Right ventricle myocardium inferior (tissue), 1 donor: ENCODE measurements around the gene SLC1A7. TPM values are rescaled to one million over a fixed set of nuclear protein-coding genes. Genes with fewer than 3 reads are reported as not detected.

Source experiments
- ATAC-seq: fragments of 200-7000 bp; cut with Tn5 transposase; one replicate; pipeline ENCODE4 v1.9.1; 2020; ENCODE audit warnings: mild to moderate bottlenecking, moderate library complexity
- DNase-seq: peaks from one replicate; pipeline ENCODE4 v3.0.0; 2021; ENCODE audit errors: missing footprints
- intact Hi-C: fragments of 100-400 bp; cut with DNase I; formaldehyde crosslinking; loops from one replicate; pipeline ENCODE4 v1.11.0; 2022
- total RNA-seq: library from RNA; stranded (reverse); fragmentation: NEBNext Ultra II Directional; extraction: Animal tissue kit (Norgen Biotek cat#: 25700); gene quantifications from one replicate; pipeline ENCODE4 v1.2.1, GENCODE V29; 2021
- donor health status: DM: no; HTN: yes; CAD: no; lungs with severe emphysema.

SLC1A7 gene
- total RNA-seq, 1 donor from 2014 or later: not detected

DNA sequence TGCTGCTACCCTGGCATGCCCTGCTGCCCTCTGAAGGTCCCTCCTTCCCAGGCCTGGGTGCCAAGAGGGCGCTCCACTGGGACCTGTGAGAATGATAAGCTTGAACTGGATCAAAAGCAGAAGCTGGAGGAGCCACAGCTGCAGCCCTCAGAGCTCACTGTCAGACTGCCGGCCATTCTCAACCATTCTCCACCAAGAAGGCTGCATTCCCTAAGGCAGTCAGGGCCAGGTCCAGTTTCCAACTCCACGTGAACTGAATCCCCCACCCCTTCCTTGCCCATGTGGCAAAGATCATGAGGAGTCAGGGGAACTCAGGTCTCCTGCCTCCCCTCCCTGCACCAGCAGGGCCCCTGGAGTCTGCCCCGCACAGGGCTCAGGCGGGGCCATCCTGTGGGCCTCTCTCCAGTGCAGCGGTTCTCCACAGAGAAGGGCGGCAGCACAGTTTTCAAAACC, 19.5 kb downstream of the SLC1A7 start:
- ATAC-seq (peak; percentile 9), DNase-seq (no peak)
- intact Hi-C loops: no loop called here

DNA sequence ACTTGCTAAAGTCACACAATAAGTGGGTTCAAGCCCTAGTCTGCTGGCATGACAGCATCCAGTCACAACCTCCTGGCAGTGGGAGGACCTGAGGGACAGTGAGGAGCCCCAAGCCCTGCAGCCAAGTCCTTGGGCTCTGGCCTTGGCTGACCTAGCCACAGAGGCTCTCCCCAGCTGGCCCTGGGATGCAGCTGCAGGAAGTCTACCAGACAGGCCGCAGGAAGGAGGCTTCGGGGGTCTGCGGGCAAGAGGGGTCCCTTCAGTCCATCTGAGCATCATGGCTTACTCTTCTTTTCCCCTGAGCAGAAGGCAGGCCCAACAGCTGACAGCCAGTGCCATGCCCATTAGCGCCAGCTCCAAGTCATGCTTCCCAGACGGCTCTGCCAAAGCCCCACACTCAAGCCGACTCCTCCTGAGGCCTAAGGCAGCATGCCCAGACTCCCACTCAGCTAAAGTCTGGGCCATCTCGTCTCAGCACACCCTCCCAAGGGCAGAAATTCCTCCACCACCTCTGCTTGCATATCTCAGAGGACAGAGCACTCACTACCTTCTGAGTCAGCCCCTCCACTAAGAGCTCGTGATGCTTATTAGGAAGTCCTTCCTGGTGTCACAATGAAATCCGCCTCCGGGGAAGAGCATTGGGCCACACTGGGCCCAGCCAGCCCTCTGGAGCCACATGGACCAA, 20.1 kb downstream of the SLC1A7 start:
- DNase-seq (no peak), ATAC-seq (peak; percentile 68)
- intact Hi-C loops: no loop called here

DNA sequence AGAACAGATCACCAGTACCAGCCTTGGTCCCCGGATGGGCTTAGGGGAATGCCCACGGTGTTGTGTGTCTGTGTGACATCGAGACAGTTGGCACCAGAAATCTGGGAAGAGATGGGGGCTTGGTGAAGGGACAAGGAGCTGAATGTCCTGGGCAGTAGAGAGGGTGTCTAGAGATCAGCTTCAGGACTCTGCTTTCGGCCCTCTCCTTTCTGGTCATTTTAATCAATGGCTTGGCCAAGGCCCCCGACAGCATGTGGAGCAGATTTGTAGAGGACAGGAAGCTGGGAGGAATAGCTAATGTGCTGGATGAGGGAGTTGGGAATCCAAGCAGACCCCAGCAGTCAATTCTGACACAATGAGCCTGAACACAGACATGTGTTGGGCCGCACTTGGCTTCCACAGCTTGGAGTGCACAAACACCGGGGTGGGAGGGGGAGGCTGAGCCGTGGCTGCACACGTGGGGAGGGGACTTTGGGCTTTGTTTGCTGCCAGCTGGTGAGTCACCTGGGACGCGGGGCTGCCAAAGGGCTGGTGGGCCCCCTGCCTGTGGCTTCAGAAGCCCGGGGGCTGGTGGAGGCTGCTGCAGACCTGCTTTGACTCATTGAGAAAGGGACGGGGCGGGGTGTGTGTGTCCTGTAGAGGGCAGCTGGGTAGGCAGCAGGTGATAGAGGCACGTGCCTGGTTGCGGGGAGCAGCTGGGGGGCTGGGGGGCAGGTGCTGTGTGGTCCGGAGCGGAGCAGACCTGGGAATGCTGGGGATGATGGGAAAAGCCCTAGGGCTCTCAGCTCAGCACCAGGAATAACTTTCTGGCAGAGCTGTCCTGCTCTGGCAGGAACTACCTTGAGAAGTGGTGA, 20.9 kb downstream of the SLC1A7 start:
- intact Hi-C loops: no loop called here
- DNase-seq (no peak), ATAC-seq (peak; percentile 40)

DNA sequence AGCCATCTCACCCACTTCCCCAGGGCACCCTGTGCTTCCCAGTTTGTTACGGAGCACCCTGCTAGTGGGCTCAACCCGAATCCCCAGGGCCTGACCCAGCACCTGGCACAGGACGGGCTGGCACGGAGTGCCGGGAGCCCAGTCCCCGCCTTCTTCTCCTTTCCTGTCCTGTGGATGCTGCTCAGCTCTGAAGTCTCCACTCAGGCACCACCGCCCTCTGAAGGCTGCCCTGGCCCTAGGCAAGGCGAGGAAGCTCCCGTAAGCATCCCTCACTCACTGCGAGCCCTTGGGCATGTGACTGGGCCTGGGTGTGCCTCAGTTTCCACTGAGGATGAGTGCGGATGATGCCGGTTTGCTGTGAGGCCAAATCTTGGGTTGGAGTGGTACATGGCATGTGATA, 21.8 kb downstream of the SLC1A7 start:
- intact Hi-C loops: no loop called here
- no peak for DNase-seq
- no peak for ATAC-seq

DNA sequence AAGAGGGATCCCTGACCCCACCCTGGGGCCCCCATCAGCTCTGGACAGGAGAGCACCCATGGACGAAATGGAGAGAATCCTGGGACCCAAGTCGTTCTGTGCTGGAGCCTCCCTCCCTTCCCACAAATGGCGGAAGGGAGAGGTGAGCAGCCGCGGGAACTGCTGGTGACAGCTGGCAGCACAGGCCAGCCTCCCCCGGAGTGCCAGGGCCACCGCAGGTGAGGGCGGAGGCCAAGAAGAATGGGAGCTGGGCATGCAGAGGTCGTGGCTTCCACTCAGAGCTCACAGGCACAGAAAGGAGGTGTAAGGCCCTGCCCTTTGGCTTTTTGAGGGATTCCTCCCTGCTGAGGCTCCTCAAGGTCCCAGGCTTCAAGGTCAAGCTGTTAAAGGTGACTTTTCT, 24.6 kb downstream of the SLC1A7 start:
- ATAC-seq (no peak), DNase-seq (no peak)
- intact Hi-C loops: no loop called here

DNA sequence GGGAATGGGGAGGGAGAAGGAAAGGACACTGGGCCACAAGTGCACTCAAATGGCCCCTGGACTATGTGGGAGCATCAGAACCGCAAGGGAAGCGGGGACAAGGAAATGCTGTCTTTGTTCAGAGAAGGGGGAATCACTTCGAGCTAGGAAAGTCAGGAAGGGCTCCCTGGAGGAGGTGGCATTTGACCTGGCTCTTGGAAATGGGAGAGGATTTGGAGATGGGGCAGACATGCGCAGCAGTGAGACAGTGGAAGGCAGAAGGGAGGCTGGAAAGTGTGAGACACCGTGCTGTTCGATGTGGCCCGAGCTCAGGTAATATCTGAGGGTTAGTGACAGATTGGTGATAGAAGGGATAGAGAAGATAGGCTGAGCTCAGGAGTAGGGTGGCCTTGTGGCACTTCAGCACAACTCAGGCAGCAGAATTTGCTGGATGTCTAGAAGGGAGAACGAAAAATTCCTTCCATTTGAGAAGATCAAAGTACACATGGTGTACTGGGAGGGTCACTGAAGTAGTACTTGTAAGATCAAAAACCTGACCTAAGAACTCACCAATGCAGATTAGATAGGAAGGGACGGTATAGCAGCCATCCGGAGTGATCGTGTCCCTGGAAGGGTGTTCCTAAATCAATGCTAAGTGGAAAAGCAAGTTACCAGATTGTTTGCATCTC, 25.4 kb downstream of the SLC1A7 start:
- intact Hi-C loops: no loop called here
- no peak for ATAC-seq
- no peak for DNase-seq

DNA sequence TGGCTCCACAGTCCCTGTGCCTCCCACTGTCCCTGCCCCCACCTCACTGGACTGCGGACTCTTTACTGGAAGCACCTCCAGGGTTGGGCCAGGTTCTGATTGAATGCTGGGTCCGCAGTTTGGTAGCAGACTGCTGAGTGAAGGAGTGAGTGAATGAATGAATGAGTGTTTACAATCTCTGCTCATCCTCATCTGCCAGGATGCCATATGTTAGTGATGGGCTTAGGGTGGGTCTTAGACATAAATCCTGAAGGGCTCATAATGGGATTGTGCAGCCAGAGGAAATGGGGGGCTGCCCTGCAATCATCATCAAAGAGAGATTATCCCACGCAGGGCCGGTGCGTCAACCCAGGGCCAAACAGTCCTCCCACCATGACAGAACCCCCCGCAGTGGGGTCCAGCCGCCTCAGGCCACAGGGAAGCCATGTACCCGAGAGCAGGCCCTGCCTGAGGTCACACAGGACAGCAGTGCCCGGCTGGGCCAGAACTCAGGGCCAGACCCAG, 26.1 kb downstream of the SLC1A7 start:
- ATAC-seq (no peak), DNase-seq (no peak)
- intact Hi-C loops: no loop called here

DNA sequence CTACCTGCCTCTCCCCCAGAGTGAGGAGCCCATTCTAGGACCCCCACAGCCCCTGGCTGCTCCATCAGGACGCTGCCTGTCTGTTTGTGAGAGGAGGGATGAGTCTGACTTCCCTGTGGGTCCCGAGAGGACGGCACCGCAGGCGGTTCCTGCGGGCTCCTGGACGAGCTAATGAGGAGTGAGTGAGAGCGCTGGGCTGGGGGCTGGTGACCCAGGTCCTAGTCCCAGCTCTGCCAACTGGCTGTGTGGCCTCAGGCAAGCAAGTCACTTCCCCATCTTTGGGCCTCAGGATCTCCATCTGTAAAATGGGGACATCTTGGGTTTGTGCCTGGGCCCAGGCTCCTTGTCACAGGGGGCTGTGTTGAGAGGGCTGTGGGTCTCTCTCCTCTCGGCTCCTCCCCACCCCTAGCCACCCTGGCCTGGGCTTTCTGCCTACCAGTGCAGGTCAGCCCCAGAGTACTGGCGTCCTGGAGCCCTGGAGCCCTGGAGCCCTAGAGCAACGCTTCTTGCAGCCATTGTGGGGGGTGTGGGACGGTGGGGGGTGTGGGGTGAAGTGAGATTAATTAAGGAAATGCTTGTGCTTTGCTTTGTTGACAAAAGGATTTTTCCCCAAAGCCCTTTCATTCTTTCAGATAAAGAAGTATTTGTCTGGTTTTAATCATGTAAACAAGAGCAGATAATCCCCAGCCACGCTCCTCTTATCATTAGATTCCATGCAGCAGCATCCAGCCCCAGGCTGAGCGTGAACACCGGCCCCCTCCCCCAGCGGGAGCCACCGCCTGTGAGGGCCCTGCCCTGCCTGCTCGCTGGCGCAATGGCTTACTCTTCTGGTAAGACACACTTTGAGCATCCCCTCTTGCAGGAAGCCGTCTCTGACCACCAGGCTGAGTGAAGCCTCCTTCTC, 26.8 kb downstream of the SLC1A7 start:
- DNase-seq (no peak), ATAC-seq (no peak)
- intact Hi-C loops: no loop called here

DNA sequence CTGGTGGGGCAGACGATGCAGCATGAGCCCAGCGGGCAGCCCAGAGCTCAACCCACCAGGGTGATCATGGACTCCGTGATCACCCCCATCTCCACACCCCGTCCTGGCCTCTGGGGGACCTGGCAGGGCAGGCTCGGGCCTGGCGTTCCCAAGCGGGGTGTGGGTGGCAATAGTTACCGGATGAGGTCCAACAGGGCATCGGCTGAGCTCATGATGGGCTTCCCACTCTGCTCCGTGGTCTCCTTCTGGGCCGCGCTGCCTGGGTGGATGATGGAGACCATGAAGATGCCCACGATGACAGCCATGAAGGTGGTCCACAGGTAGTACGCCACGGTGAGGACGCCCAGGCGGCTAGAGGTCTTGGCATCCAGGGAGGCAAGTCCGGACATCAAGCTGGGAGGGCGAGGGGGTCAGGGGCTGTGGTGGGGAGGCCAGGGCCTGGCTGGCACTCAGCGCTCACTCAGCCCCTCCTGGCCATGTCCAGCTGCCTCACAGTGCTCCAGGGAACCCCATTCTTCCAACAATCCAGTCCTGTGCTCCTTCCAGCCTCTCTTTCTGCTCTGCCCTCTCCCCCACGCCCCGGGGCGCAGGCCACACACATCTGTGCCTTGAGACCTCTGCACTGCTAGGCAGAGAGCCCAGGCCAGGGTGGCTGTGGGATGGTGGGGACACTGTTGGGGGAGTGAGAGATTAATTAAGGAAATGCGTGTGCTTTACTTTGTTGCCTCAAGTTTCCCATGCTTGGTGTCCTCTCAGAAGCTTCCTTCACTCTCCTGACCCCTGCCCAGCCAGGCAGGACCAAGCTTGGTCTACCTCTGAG, 27.6 kb downstream of the SLC1A7 start:
- intact Hi-C loops: no loop called here
- no peak for DNase-seq
- no peak for ATAC-seq

DNA sequence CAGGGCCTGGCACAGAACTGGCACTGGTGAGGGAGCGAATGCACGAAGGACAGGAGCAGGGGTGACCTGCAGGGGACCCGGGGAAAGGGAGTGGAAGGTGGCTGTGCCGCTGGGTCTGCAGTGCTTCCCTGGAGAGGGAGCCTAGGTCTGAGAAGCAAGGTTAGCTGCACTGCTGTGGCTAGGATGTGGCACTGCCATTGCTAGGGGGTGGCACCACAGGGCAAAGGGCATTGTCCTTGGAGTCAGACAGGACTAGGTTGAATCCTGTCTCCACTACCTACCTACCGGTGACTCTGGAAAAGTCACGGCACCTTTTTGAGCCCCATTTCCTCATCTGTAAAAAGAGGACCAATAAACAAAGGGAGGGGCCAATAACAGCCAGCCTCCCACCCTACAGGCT, 28.3 kb downstream of the SLC1A7 start:
- intact Hi-C loops: no loop called here
- no peak for DNase-seq
- ATAC-seq: no peak

DNA sequence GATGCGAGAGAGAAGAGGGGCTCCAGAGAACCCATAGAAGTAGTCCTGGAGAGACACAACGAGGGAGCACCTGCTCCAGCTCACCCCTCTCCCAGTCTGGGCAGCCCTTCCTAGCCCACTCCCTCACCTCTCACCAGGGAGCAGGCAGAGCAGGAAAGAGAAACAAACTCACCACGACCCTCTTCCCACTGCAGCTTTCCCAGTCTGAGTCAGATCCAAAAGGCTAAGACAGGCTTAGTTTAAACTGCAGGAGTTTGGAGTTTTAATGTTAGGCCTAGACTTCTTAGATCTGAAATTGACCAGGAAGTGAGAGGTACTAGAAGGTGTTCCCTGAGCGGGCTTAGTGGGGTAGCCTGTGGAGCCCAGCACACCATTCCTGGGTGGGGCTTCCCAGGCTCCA, 29.6 kb downstream of the SLC1A7 start:
- ATAC-seq (no peak), DNase-seq (no peak)
- intact Hi-C loops: no loop called here

DNA sequence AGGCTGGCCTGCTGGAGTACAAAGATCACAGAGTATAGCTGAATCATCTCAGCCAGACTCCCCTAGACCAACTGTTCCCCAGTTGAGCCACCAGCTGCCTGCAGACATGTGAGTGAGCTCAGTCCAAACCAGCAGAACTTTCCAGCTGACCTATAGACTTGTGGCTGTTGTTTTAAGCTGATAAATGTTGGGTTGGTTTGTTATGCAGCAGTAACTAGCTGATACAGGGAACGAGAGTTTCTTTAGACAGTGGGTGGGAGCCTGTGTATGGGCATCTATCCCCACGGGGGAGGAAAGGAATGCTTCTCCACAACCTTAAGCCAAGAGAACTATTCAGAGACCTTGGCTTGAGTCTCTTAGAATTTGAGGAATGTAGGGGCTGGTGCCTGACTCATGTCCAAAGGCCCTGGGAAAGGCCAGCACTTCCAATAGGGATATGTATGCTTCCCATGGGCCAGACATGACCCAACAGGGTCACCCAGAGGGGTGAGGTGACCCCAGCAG, 30.1 kb downstream of the SLC1A7 start:
- no peak for ATAC-seq
- intact Hi-C loops: no loop called here
- no peak for DNase-seq

DNA sequence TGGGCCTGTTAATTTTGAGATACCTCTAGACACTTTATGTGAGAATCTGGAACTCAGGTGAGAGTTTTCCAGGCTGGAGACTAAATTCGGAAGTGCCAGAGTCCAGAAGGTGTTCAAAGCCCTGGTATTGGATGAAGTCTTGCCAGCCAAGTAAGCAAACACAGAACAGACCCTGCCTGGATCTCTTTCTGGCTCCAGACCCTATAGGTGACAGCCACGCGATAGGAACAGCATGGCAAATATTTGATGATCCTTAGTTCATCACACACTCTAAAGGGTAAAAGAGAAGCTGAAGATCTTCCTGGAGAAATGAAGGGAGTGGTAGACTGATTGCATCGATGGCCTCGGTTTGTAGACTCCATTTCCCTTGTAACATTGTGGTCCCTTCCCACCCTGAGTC, 30.7 kb downstream of the SLC1A7 start:
- intact Hi-C loops: no loop called here
- DNase-seq (no peak), ATAC-seq (no peak)

DNA sequence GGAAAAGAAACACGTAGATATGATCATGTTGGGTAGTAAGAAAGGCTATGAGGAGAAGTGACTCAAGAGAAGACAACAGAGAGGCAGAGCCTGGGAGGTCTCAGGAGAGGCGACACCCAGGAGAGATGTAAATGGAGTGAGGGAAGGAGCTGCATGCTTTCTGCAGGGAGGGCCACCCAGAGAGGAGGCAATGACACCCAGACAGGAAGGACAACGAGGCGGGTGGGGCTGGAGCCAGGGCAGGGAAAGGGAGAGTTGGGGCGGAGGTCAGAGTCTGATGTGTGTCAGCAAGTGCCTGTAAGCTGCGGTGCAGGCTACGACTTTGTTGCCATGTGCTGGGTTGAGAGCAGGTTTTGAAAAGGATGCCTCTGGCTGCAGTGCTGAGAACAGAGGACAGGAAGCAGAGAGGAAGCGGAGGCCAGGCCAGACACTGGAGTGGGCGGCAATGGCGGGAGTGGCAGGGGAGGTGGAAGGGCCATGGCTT, 31.3 kb downstream of the SLC1A7 start:
- DNase-seq (no peak), ATAC-seq (no peak)
- intact Hi-C loops: no loop called here

DNA sequence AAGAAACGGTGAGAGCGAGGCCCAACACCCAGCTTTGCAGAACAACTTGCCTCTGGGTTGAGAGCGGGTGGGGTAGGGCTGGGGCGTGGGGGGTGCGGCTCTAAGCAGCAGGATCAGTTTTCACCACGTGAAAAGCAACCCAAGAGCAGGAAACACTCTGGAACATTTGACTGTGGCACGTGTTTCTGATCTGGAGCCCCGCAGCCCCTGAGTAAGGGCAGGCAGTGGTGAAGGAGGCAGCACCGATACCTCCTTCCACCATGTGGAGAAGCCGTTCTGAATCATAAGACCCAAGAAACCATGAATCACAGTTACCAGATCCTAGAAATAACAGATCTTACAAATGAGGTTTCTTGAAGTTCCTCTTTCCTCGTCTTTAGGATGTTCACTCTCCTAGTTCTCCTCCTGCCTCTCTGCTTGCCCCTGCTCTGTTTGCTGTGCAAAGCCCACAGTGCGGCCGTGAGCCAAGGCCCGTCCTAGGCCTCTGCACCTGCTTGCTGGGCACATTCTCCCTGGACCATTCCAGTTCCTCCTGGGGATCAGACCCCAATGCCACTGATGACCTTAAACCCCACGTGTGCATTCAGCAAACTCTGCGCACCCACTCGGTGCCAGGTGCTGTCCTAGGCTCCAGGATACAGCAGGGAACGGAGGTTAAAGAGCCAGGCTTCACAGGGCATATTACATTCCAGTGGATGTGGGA, 31.9 kb downstream of the SLC1A7 start:
- intact Hi-C loops: no loop called here
- ATAC-seq: no peak
- DNase-seq: no peak

DNA sequence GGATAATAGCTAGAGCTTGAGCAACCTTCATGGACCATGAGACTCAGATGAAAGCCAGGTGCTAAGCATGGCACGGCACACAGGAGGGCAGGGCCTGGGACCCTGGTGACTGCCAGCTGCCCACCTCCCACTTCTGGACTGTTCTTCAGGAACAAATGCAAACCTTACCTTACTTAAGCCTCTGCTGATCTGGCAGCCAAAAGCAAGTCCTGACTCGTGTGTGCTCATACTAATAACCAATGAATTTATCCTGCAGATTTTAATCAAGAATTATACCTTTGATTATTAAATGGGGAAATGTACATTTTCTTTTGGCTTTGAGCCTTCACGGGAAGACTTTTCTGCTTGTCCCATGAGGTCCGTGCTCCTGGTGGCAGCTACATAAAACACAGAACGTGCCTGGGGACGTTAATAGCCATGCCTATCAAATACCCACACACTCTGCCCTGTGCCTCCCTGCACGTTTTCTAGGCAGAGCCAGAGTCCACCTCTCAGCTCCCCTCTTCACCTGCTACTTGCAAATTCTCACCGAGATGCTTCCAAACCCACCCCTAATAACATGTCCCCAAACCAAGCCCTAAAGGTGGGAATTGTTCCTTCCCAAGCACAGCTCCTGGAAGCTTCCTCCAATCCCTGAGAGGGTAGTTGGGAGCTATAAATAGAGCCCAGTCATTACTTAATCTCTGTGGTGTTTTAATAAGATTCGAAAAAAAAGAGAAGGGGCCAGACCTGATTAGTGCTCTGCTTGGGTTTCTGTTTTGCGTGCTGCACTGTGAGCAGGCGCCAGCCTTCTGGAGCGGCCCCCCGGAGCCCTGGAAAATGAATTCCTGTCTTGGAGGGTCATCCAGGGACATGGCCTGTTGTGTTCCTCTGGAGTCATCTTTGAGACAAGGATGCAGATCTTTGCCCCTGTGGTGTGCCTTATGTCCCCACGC, 33.5 kb downstream of the SLC1A7 start:
- intact Hi-C loops: no loop called here
- no peak for ATAC-seq
- DNase-seq: no peak
